T-helper 1 cell treated with Interleukin-12 subunit alpha and Interleukin-12 subunit beta and Interleukin-4 antibody, amounts not matched to agents 30 μg/mL and 1 μg/mL, for 36 hours (primary cell): Measurements from ENCODE around the gene TRIOBP.
"Not testable (repeated sequence)": the region's sequence is repeated elsewhere in the genome, so short reads cannot be mapped to it uniquely, and the experiment has no call there.

Experiments
- H3K27ac Mint-ChIP-seq: one replicate; pipeline ENCODE4 v1.8.0; 2021; ENCODE audit warnings: mild to moderate bottlenecking, mixed read lengths
- H3K27me3 Mint-ChIP-seq: one replicate; pipeline ENCODE4 v1.8.0; 2021; ENCODE audit warnings: low read depth, mixed read lengths
- H3K36me3 Mint-ChIP-seq: one replicate; pipeline ENCODE4 v1.8.0; 2021; ENCODE audit warnings: low read depth, mixed read lengths
- H3K4me1 Mint-ChIP-seq: one replicate; pipeline ENCODE4 v1.8.0; 2021; ENCODE audit warnings: low read depth, mixed read lengths
- H3K4me3 Mint-ChIP-seq: one replicate; pipeline ENCODE4 v1.8.0; 2021; ENCODE audit warnings: mild to moderate bottlenecking, moderate library complexity, mixed read lengths
- H3K9me3 Mint-ChIP-seq: one replicate; pipeline ENCODE4 v1.8.0; 2021; ENCODE audit warnings: mixed read lengths

TRIOBP gene

DNA sequence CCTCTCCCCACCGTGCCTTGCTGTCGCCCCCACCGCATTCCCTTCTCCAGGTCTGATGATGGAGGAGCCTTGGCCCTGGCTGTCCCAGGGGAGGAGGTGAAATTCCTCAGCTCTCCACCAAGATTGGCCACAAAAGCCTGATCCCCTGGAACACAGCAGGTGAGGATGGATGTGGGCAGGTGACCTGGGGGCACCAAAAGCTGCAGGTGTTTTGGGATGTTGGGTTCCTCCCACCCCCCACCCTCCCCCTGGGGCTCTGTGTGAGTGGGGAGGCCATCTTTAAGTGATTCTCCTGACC, 639 bp downstream of the TRIOBP start:
- Mint-ChIP-seq H3K27me3 (no peaks in the 10 kb centered on the region), H3K4me1 (peaks cover 14% of the 10 kb centered on the region), H3K4me3 (no peak overlapping the region), H3K27ac (no peak overlapping the region), H3K36me3 (peaks cover 9% of the 10 kb centered on the region), H3K9me3 (no peaks in the 10 kb centered on the region)

- H3K4me1 Mint-ChIP-seq = peaks cover 9% of the 10 kb centered on the region
- no peaks in the 10 kb centered on the region for H3K9me3 Mint-ChIP-seq
- H3K27ac Mint-ChIP-seq = no peak overlapping the region
- no peak overlapping the region for H3K4me3 Mint-ChIP-seq
- H3K27me3 Mint-ChIP-seq = no peaks in the 10 kb centered on the region
- H3K36me3 Mint-ChIP-seq = no peaks in the 10 kb centered on the region
Measured at GRCh38 chr22:37701141-37701786, 4.4 kb downstream of the TRIOBP start.

DNA sequence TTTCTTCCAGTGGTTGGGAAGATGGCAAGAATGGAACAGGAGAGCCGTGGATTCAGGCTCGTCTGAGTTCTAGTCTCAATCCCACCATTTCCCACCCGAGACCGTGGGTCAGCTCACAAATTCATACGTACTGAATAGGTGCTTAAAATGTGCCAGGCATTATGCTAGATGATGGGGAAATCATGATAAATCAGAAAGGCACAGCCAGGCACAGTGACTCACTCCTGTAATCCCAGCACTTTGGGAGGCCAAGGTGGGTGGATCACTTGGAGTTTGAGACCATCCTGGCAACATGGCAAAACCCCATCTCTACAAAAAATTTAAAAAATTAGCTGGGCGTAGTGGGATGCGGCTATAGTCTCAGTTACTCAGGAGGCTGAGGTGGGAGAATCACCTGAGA, 7.1 kb downstream of the TRIOBP start:
- no peaks in the 10 kb centered on the region for H3K27me3 Mint-ChIP-seq
- H3K9me3 Mint-ChIP-seq = no peaks in the 10 kb centered on the region
- no peak overlapping the region for H3K4me3 Mint-ChIP-seq
- peaks cover 1% of the 10 kb centered on the region for H3K4me1 Mint-ChIP-seq
- H3K27ac Mint-ChIP-seq = no peak overlapping the region
- H3K36me3 Mint-ChIP-seq = no peaks in the 10 kb centered on the region

DNA sequence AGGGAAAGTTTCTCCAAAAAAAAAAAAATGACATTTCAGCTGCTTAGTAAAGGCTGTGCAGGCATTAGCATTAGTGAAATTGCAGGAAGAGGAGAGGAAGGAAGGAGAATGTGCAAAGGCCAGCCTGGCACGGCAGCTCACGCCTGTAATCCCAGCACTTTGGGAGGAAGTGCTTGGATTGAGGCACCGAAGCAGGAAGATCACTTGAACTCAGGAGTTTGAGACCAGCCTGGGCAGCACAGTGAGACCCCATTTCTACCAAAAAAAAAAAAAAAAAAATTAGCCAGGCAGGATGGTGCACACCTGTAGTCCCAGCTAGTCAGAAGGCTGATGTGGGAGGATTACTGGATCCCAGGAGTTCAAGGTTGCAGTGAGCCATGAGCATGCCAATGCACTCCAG, 7.8 kb downstream of the TRIOBP start:
- Mint-ChIP-seq H3K4me3 (no peak overlapping the region), H3K4me1 (peaks cover 1% of the 10 kb centered on the region), H3K36me3 (no peaks in the 10 kb centered on the region), H3K9me3 (no peaks in the 10 kb centered on the region), H3K27ac (no peak overlapping the region), H3K27me3 (no peaks in the 10 kb centered on the region)

DNA sequence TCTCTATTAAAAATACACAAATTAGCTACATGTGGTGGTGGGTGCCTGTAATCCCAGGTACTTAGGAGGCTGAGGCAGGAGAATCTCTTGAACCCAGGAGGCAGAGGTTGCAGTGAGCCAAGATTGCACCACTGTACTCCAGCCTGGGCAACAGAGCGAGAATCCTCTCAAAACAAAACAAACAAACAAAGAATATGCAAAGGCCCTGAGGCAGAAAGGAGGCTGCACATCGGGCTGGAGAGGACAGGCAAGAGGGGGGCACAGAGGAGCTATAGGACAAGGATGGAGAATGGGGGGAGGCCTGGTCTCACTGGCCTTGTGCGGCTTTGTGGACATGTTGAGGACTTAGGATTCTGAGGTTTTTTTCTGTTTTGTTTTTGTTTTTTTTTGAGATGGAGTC, 8.4 kb downstream of the TRIOBP start:
- Mint-ChIP-seq H3K4me3 (no peak overlapping the region), H3K27ac (no peak overlapping the region), H3K27me3 (no peaks in the 10 kb centered on the region), H3K9me3 (no peaks in the 10 kb centered on the region), H3K36me3 (peaks cover 1% of the 10 kb centered on the region), H3K4me1 (peaks cover 1% of the 10 kb centered on the region)

DNA sequence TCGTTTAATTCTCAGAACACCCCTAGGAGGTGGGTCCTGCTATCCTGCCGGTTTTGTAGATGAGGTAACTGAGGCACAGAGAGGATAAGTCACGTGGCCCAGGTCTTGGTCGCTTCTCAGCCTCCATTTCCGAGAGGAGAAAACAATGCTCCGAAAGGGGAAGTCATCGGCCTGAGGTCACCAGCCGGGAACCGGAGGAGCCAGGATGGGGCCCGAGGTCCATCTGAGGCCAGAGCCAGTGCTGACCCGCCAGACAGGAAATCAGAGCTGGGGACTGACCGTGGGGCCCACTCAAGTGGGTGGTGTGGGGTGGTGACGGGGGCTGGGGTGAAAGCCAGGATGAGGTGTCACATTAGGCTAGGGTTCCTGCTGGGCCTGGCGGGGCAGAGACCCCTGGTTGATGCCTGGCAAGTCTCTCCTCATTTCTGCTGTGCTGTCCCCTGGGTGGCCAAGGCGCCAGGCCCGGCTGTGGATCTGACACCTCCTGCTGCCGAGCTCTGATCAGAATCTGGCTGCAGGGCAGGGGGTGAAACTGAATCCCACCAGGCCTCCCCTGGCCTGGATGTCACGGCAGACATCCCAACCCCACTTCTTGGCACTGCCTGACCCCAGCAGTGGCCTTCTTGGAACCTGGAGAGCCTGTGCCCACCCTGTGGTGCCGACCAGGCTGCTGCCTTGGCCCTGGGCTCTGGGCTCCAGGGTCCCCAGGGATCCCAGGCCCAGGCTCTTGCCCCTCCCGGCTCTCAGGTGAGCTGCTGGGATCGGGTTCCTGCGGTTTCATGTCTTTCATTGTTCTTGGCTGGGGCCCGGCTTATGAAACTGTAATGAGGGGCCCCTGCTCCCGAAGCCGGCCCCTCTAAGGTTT, 12.0 kb downstream of the TRIOBP start:
- no peak overlapping the region for H3K27ac Mint-ChIP-seq
- H3K36me3 Mint-ChIP-seq = peaks cover 1% of the 10 kb centered on the region
- H3K27me3 Mint-ChIP-seq = no peaks in the 10 kb centered on the region
- H3K4me3 Mint-ChIP-seq = no peak overlapping the region
- no peaks in the 10 kb centered on the region for H3K4me1 Mint-ChIP-seq
- no peaks in the 10 kb centered on the region for H3K9me3 Mint-ChIP-seq

GRCh38 chr22:37709445-37709765, 12.6 kb downstream of the TRIOBP start:
- Mint-ChIP-seq H3K27ac (no peak overlapping the region), H3K4me3 (no peak overlapping the region), H3K36me3 (peaks cover 1% of the 10 kb centered on the region), H3K9me3 (no peaks in the 10 kb centered on the region), H3K27me3 (no peaks in the 10 kb centered on the region), H3K4me1 (no peaks in the 10 kb centered on the region)

DNA sequence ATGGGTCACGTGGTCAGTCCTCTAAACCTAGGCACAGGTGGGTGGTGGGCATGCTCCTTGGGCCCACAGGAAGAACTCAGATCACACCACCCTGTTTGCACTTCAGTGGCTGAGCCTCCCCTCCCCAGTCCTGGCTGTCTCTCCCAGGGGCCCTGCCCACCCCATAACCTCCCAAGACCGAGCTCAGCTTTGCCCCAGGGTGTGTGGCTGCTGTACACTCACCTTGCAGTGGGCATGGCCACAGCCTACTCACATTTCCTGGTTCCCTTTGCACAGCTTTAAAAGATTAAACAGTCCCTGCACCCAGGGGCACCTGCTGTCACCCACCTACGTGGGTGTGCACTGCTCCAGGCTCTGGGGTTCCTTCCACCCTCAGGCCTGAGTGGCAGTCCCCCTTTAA, 13.8 kb downstream of the TRIOBP start:
- H3K4me3 Mint-ChIP-seq = no peak overlapping the region
- H3K9me3 Mint-ChIP-seq = no peaks in the 10 kb centered on the region
- no peaks in the 10 kb centered on the region for H3K27me3 Mint-ChIP-seq
- no peak overlapping the region for H3K27ac Mint-ChIP-seq
- H3K4me1 Mint-ChIP-seq = no peaks in the 10 kb centered on the region
- H3K36me3 Mint-ChIP-seq = peaks cover 1% of the 10 kb centered on the region

- no peak overlapping the region for H3K4me3 Mint-ChIP-seq
- H3K27ac Mint-ChIP-seq = no peak overlapping the region
- H3K36me3 Mint-ChIP-seq = peaks cover 1% of the 10 kb centered on the region
- no peaks in the 10 kb centered on the region for H3K27me3 Mint-ChIP-seq
- no peaks in the 10 kb centered on the region for H3K4me1 Mint-ChIP-seq
- H3K9me3 Mint-ChIP-seq = no peaks in the 10 kb centered on the region
Measured at GRCh38 chr22:37711490-37711889, 14.6 kb downstream of the TRIOBP start.

GRCh38 chr22:37713761-37714160, 16.9 kb downstream of the TRIOBP start:
- no peaks in the 10 kb centered on the region for H3K4me1 Mint-ChIP-seq
- peaks cover 1% of the 10 kb centered on the region for H3K36me3 Mint-ChIP-seq
- no peak overlapping the region for H3K27ac Mint-ChIP-seq
- H3K4me3 Mint-ChIP-seq = no peak overlapping the region
- H3K9me3 Mint-ChIP-seq = no peaks in the 10 kb centered on the region
- no peaks in the 10 kb centered on the region for H3K27me3 Mint-ChIP-seq

DNA sequence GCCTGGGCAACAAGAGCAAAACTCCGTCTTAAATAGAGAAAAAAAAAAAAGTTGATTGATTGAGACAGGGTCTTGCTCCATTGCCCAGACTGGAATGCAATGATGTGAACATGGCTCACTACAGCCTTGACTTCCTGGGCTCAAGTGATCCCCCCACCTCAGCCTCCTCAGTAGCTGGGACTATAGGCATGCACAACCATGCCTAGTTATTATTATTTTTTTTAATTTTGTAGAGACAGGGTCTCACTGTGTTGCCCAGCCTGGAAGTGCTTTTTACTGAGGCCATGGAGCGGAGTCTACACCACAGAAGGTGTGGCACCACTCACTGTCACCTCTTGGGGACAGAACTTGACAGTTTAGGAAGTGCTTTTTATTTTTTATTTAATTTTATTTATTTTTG, 17.8 kb downstream of the TRIOBP start:
- Mint-ChIP-seq H3K9me3 (no peaks in the 10 kb centered on the region), H3K36me3 (peaks cover 1% of the 10 kb centered on the region), H3K4me3 (no peak overlapping the region), H3K4me1 (peaks cover 1% of the 10 kb centered on the region), H3K27ac (no peak overlapping the region), H3K27me3 (no peaks in the 10 kb centered on the region)

DNA sequence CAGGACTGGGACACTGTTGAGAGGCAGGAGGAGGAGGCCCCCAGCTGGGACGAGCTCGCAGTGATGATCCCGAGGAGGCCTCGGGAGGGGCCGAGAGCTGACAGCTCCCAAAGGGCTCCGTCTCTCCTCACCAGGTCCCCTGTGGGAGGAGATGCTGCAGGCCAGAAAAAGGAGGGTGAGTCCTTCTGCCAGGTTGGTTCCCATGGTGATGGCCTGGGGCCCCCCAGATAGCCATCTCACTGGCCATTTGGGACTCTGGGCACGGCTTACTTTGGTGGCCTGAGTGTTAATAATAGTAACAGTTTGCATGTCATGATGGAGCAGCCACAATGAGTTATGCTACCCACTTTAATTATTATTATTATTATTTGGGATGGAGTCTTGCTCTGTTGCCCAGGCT, 18.9 kb downstream of the TRIOBP start:
- Mint-ChIP-seq H3K36me3 (no peaks in the 10 kb centered on the region), H3K4me3 (no peak overlapping the region), H3K27me3 (no peaks in the 10 kb centered on the region), H3K4me1 (peaks cover 5% of the 10 kb centered on the region), H3K9me3 (no peaks in the 10 kb centered on the region), H3K27ac (no peak overlapping the region)

GRCh38 chr22:37716708-37717107, 19.9 kb downstream of the TRIOBP start:
- H3K4me1 Mint-ChIP-seq = peaks cover 5% of the 10 kb centered on the region
- no peaks in the 10 kb centered on the region for H3K27me3 Mint-ChIP-seq
- H3K27ac Mint-ChIP-seq = no peak overlapping the region
- H3K4me3 Mint-ChIP-seq = no peak overlapping the region
- H3K9me3 Mint-ChIP-seq = no peaks in the 10 kb centered on the region
- no peaks in the 10 kb centered on the region for H3K36me3 Mint-ChIP-seq

DNA sequence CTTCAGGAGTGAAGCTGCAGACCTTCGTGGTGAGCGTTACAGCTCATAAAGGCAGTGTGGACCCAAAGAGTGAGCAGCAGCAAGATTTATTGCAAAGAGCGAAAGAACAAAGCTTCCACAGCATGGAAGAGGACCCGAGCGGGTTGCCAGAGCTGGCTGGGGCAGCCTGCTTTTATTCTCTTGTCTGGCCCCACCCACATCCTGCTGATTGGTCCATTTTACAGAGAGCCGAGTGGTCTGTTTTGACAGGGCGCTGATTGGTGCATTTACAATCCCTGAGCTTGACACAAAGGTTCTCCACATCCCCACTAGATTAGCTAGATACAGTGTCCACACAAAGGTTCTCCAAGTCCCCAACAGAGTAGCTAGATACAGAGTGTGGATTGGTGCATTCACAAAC, 20.4 kb downstream of the TRIOBP start:
- not testable (repeated sequence) for H3K4me1 Mint-ChIP-seq, H3K4me3 Mint-ChIP-seq, H3K27ac Mint-ChIP-seq, H3K27me3 Mint-ChIP-seq, H3K36me3 Mint-ChIP-seq, H3K9me3 Mint-ChIP-seq

GRCh38 chr22:37717746-37718305, 21.0 kb downstream of the TRIOBP start:
- H3K4me1 Mint-ChIP-seq, H3K9me3 Mint-ChIP-seq, H3K27me3 Mint-ChIP-seq, H3K36me3 Mint-ChIP-seq, H3K27ac Mint-ChIP-seq, H3K4me3 Mint-ChIP-seq: not testable (repeated sequence)
